Erythroblast (primary cell): Measurements from ENCODE around the gene ELOVL2.

Experiments
- GATA1 ChIP-seq: IDR thresholded peaks from 2 replicates; pipeline ENCODE4 v1.6.1; 2011; ENCODE audit warnings: low read depth, mild to moderate bottlenecking, control low read depth, low read length, moderate library complexity
- POLR2A ChIP-seq: IDR thresholded peaks from 2 replicates; pipeline ENCODE4 v1.6.1; 2011; ENCODE audit warnings: mild to moderate bottlenecking, low read length

DNA sequence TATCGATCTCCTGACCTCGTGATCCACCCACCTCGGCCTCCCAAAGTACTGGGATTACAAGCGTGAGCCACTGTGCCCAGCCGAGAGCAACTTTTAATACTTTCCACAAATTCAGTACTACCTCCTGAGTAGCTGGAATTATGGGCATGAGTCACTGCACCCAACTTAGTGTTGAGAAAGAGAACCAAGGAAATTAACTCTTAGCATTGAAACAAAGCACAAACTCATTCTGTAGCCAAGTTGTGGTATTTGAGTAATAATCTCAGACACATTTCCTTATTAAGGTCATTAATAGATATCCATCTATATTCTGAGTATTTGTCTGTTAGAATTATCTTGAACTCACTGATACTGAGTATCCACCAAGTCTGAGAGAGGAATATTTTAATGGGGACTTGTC, 14.3 kb upstream of the ELOVL2 start:
- TF ChIP-seq POLR2A (no peak), GATA1 (no peak)
